ENCODE results near the gene IGFN1.
"Not testable (repeated sequence)": the region's sequence is repeated elsewhere in the genome, so short reads cannot be mapped to it uniquely, and the experiment has no call there.

- not testable (repeated sequence) for TF ChIP-seq ZZZ3 (IDR thresholded peaks at IDR 0.05); CTCF (IDR thresholded peaks at IDR 0.05 in 2 of 3, conservative IDR thresholded peaks at IDR 0.05 in 1 of 3; ENCODE audit: insufficient read depth in 2 of 3, low read depth in 1 of 3, low read length in 3 of 3); MAX (CRISPR knock-in tag; IDR thresholded peaks at IDR 0.05); KLF6 (CRISPR knock-in tag; IDR thresholded peaks at IDR 0.05; ENCODE audit: borderline replicate concordance); MNT (conservative IDR thresholded peaks at IDR 0.05); CHD4 (IDR thresholded peaks at IDR 0.05; ENCODE audit: insufficient read depth, insufficient replicate concordance, low read depth, low read length, poor library complexity, severe bottlenecking); GTF3C2 (IDR thresholded peaks at IDR 0.05; ENCODE audit: borderline replicate concordance, extremely low read depth, insufficient read length); ZNF12 (CRISPR knock-in tag; IDR thresholded peaks at IDR 0.05); FOXP4 (CRISPR knock-in tag; IDR thresholded peaks at IDR 0.05; ENCODE audit: borderline replicate concordance); RNF2 (IDR thresholded peaks at IDR 0.05); SP1 (CRISPR knock-in tag; IDR thresholded peaks at IDR 0.05); NR2C2 (CRISPR knock-in tag; IDR thresholded peaks at IDR 0.05); NR2C2 (tag; IDR thresholded peaks at IDR 0.05)
Measured at GRCh38 chr1:201258132-201258531, 67.5 kb downstream of the IGFN1 start.

All from K562 (cell line).